ENCODE measurements around the gene MAGEF1.

The MAGEF1 gene

DNA sequence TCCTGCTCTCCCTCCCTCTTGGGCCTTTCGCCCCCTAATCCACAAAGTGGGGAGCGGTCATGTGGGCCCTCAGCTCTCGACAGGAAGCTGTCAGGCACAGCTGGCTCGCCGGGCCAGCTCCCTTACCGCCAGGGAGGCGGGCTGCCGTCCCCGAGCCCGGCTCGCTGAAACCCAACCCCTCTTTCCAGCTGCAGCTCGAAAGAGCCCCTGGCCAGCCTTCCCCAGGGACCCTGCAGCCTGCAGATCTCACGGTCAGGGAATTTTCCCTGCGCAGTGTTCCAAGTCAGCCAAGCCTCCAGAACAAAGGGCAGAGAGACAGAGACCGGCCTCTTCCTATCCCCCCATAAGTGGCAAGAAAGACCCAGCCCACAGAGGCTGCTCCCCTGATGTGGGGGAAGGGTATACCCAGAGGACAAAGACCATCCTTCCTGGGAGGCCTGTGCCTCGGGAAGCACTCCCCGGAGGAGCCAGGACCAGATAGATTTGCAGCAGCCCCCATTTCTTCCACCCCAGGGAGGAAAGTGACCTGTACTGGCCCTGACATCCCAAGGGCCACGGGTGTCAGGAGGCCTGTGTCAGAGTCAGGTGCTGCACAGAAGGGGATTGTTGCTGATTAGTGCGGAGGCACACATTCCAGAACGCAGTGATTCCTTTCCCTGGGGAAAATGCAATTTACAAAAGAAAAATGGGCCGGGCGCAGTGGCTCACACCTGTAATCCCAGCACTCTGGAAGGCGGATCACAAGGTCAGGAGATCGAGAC is 32.6 kb downstream of the MAGEF1 start:
- TF ChIP-seq, protein P1, sequence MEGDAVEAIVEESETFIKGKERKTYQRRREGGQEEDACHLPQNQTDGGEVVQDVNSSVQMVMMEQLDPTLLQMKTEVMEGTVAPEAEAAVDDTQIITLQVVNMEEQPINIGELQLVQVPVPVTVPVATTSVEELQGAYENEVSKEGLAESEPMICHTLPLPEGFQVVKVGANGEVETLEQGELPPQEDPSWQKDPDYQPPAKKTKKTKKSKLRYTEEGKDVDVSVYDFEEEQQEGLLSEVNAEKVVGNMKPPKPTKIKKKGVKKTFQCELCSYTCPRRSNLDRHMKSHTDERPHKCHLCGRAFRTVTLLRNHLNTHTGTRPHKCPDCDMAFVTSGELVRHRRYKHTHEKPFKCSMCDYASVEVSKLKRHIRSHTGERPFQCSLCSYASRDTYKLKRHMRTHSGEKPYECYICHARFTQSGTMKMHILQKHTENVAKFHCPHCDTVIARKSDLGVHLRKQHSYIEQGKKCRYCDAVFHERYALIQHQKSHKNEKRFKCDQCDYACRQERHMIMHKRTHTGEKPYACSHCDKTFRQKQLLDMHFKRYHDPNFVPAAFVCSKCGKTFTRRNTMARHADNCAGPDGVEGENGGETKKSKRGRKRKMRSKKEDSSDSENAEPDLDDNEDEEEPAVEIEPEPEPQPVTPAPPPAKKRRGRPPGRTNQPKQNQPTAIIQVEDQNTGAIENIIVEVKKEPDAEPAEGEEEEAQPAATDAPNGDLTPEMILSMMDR (IDR thresholded peaks at IDR 0.05; ENCODE audit: low read depth, low read length): no peak
- DNase-seq (ENCODE audit: extremely low read depth, low read depth): no peak

DNA sequence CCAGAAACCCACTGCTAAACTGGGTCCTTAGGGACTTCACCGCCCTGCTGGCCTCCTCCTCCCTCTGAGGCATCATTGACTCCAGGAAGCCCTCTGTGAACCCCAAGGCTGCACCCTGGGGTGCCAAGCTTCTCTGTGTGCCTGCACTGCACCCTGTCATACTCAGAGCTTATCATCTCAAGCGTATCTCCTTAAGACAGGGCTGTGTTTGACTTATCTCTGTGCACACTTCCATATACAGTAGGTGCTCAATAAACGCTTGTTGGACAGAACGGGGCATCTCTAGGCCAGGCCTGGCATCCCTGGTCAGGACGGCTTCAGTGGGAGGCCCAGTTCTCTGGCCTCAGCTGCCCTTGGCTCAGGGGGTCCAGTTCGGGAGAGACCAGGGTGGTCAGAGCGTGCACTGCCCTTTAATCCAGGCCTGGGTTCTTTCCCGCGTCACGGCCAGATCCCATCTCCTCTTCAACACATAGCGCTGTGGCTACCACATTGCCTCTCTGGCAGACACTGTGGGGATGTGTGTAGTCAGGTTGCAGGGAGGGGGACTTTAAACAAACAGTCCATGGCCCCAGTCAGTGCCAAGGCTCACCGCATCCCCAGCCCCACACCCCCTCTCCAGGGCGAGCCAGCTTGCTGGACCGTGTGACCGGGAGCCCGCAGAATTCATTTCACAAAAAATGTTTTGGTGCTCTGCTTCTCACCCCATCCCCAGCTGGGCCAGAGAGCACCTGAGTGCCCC is 33.4 kb downstream of the MAGEF1 start:
- DNase-seq (ENCODE audit: extremely low read depth, low read depth): no peak
- TF ChIP-seq, protein P1 (IDR thresholded peaks at IDR 0.05; ENCODE audit: low read depth, low read length): no peak

DNA sequence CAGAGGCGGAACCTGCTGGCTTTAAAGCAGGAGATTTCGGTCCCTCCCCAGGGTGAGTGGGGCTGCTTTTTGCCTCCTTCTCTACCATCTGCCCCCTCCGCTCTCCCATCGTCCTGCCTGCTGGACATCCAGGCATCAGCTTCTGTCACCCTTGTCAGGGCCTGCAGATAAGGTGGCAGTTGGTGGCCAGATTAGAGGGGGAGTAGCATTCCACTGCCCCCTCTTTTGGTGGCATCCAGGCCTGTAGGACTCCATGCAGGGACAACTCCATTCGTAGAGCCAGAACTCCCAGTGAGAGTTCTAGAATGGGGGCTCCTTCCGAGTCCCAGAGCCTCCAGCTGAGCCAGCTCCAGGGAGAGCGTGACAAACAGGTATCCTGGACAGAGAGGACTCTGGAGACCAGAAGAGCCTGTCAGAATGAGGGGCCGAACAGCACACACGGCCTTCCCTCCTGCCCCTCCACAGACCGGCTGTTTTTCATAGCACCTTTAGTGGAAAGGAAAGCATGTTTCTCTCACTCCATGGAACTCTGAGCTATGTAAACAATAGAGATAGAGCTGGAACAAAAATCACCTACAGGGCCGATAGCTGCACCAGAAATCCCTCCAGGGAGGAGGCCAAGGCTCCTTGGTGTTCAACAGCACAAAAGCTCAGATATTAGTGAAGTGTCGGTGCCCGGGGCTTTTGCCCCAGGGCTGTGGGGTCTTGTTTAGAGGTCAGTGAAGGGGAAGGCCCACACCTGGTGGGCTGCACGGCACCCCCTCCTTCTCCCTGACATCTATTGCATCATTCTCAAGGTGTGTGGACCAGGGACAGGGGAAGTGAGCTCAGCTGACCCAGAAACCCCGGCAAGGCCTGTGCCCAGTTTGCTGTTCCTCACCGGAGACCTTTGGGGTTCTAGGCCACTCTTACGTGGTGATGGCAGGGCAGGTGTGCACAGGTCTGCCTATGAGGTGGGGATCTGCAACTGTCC is 34.2 kb downstream of the MAGEF1 start:
- no peak for DNase-seq (ENCODE audit: extremely low read depth, low read depth)
- TF ChIP-seq, protein P1 (IDR thresholded peaks at IDR 0.05; ENCODE audit: low read depth, low read length): no peak

DNA sequence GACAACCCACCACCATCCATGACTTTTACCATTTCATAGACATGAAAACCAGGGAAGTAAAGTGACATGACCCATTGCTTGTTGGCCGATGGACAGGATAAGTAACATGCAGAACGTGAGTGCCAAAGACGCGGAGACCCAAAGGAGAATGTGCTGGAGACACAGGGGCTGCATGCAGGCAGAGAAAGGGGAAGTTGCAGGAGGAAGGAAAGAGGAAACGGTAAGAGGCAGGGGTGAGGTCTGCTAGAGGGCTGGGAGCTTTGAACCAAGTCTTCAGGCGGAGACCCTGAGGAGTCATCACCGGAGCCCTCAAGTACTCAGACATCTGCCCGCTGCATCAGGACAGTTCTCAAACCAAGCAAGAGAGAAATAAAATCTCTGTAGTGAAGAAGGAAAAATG is 34.9 kb downstream of the MAGEF1 start:
- TF ChIP-seq, protein P1 (IDR thresholded peaks at IDR 0.05; ENCODE audit: low read depth, low read length): no peak
- DNase-seq (ENCODE audit: extremely low read depth, low read depth): no peak

DNA sequence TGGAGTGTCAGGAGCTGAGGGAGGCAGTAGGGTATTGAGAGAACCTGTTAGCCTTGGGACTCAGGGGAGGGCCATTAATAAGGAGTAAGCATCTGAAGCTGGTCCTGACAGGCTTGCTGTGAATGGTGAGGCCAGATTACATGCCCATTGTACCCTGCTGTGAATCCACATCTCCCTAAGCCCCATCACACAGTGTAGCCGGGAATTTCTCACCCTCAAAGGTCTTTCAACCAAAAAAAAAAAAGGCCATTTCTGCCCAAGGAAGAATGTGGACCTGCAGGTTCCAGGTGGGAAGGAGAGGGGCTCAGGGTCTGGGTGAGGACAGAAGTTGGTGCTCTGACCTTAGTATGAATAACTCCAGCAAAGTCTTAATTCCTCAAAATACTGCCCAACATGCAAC is 37.2 kb downstream of the MAGEF1 start:
- TF ChIP-seq, protein P1 (IDR thresholded peaks at IDR 0.05; ENCODE audit: low read depth, low read length): no peak
- DNase-seq (ENCODE audit: extremely low read depth, low read depth): no peak

DNA sequence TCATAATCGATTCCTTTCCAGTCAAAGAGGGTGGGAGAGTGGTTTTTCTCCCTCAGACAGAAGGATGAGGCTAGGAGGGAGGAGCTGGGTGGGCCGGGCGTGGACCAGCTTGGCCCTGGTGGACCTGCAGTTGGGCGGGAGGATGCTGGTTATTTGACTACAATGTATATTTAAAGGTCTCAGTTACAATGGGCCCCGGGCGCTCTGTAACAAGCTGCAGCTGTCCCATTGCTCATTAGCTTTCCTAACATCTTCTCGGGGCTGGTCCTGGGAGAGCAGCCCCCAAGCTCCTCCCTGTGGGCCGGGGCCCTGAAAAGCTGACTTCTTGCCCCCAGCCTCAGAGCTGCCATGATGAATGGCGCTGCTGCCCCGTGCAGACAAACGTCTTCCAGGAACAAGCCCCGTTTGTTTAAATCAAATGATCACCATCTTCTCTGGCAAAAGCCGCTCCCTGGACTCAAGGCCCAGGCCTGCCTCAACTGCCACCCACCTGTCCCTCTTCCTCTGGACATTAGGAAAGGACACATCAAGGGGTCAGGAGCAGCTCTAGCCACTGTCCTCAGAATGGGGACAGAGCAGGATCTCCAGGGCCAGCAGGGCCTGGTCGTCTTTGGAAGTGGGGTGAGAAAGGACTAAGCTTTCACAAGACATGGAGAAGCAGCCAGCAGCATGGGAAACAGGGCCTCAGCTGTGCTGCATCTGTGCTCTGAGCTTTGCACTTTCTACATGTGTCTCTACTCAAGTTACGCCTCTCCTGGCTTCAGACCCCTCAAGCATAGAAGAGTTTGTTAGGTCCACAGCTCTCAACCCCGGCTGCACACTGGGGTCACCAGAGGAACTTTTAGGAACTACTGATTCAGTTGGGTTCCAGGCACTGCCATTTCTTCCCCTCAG is 38.6 kb downstream of the MAGEF1 start:
- TF ChIP-seq, protein P1 (IDR thresholded peaks at IDR 0.05; ENCODE audit: low read depth, low read length): no peak
- no peak for DNase-seq (ENCODE audit: extremely low read depth, low read depth)

Measured in AG09319 (cell line).